A549 (cell line): ENCODE results near the gene BARX2. TPM values are rescaled to one million over a fixed set of nuclear protein-coding genes. Genes with fewer than 3 reads are reported as not detected.

Source experiments
- ATAC-seq, 2 experiments: fragments of 200-7000 bp in 1 of 2; fragments of >200 bp in 1 of 2; cut with Nextera tagmentation in 1 of 2; cut with Tn5 transposase in 1 of 2; 3 replicates each; pipeline versions ENCODE4 v1.8.0 to v1.9.1; 2018 to 2020; ENCODE audit warnings: mild to moderate bottlenecking in 1 of 2, moderate library complexity in 1 of 2
- CTCF ChIA-PET: fragments of 300-600 bp; sonication (Branson Sonifier 250); formaldehyde crosslinking; extraction: SDS; loops from one replicate; lab custom pipeline; 2021; ENCODE audit warnings: antibody characterized with exemption, inconsistent platforms; lab: Yijun Ruan, JAX
- POLR2A ChIA-PET: fragments of 350-600 bp; formaldehyde crosslinking; extraction: SDS; loops from one replicate; lab custom pipeline; 2021; ENCODE audit warnings: antibody characterized with exemption, inconsistent platforms; lab: Yijun Ruan, JAX
- DNase-seq, 2 experiments: peaks; one replicate each; pipeline versions ENCODE4 v3.0.0 to v3.0.0-alpha.2; 2011 to 2016; ENCODE audit warnings: low read depth in 1 of 2, low spot score in 1 of 2
- FAIRE-seq: peaks from 2 replicates; lab custom pipeline; 2011; peaks lifted over from hg19 to GRCh38; lab: Jason Lieb, UNC
- H3K27ac ChIP-seq, 2 experiments: fragments of >200 bp; sonication (Bioruptor Twin); formaldehyde crosslinking; 3 replicates each; pipeline ENCODE4 v1.5.1; 2016 to 2017
- H3K4me1 ChIP-seq: fragments of >200 bp; sonication (Bioruptor Twin); formaldehyde crosslinking; 3 replicates; pipeline ENCODE4 v1.6.1; 2016
- H3K4me2 ChIP-seq: fragments of >200 bp; sonication (Bioruptor Twin); formaldehyde crosslinking; 3 replicates; pipeline ENCODE4 v1.6.1; 2016
- H3K4me3 ChIP-seq: fragments of >200 bp; sonication (Bioruptor Twin); formaldehyde crosslinking; 3 replicates; pipeline ENCODE4 v1.5.1; 2016
- H3K9me3 ChIP-seq: fragments of >200 bp; sonication (Bioruptor Twin); formaldehyde crosslinking; 3 replicates; pipeline ENCODE4 v1.6.1; 2016
- BHLHE40 ChIP-seq: IDR thresholded peaks from 2 replicates; pipeline ENCODE4 v1.6.1; 2012; ENCODE audit warnings: low read depth, low read length, inconsistent platforms
- CEBPB ChIP-seq, 2 experiments: fragments of >200 bp in 1 of 2; sonication (Bioruptor Twin) in 1 of 2; formaldehyde crosslinking in 1 of 2; IDR thresholded peaks; 2 replicates each; pipeline ENCODE4 v1.6.1; 2012 to 2016
- CHD4 ChIP-seq: fragments of 200-600 bp; sonication (generic); IDR thresholded peaks from 2 replicates; pipeline ENCODE4 v1.6.1; 2016; ENCODE audit warnings: antibody characterized with exemption, mild to moderate bottlenecking, borderline replicate concordance
- EHF ChIP-seq: fragments of 250-450 bp; sonication (Bioruptor Pico); IDR thresholded peaks from 2 replicates; pipeline ENCODE4 v1.5.0; 2020; ENCODE audit warnings: mild to moderate bottlenecking
- ESRRA ChIP-seq: fragments of 150-350 bp; IDR thresholded peaks from 2 replicates; pipeline ENCODE4 v1.6.1; 2014; ENCODE audit warnings: mild to moderate bottlenecking, low read length, borderline replicate concordance
- FOXS1 ChIP-seq: fragments of 250-450 bp; sonication (Bioruptor Pico); IDR thresholded peaks from 2 replicates; pipeline ENCODE4 v1.5.0; 2020; ENCODE audit warnings: mild to moderate bottlenecking, moderate library complexity
- GATA3 ChIP-seq: IDR thresholded peaks from 2 replicates; pipeline ENCODE4 v1.6.1; 2012; ENCODE audit warnings: borderline replicate concordance
- HOXA7 ChIP-seq: fragments of 250-450 bp; sonication (Bioruptor Pico); IDR thresholded peaks from 2 replicates; pipeline ENCODE4 v1.5.0; 2020; ENCODE audit warnings: mild to moderate bottlenecking, moderate library complexity
- HOXB13 ChIP-seq: fragments of 250-450 bp; sonication (Bioruptor Pico); IDR thresholded peaks from 2 replicates; pipeline ENCODE4 v1.5.0; 2020; ENCODE audit warnings: low read depth, mild to moderate bottlenecking, moderate library complexity
- JUN ChIP-seq, 2 experiments: fragments of >200 bp; sonication (Bioruptor Twin); formaldehyde crosslinking; IDR thresholded peaks; 2 replicates in 1 of 2; 3 replicates in 1 of 2; pipeline ENCODE4 v1.6.1; 2016 to 2017
- JUNB ChIP-seq: fragments of >200 bp; sonication (Bioruptor Twin); formaldehyde crosslinking; IDR thresholded peaks from 2 replicates; pipeline ENCODE4 v1.6.1; 2016
- MAZ ChIP-seq: fragments of 150-350 bp; IDR thresholded peaks from 2 replicates; pipeline ENCODE4 v1.6.1; 2014; ENCODE audit warnings: antibody characterized with exemption, low read depth, low read length, borderline replicate concordance
- NFE2L2 ChIP-seq: fragments of 150-350 bp; conservative IDR thresholded peaks from 2 replicates; pipeline ENCODE4 v1.6.1; 2014; ENCODE audit warnings: low read length
- NR3C1 ChIP-seq: fragments of >200 bp; sonication (Bioruptor Twin); formaldehyde crosslinking; IDR thresholded peaks from 3 replicates; pipeline ENCODE4 v1.6.1; 2017
- PHF8 ChIP-seq: fragments of 200-600 bp; sonication (generic); IDR thresholded peaks from 2 replicates; pipeline ENCODE4 v1.6.1; 2016; ENCODE audit warnings: low read depth, mild to moderate bottlenecking, antibody characterized with exemption, moderate library complexity, borderline replicate concordance
- POLR2A ChIP-seq: IDR thresholded peaks from 2 replicates; pipeline ENCODE4 v1.6.1; 2012; ENCODE audit warnings: mild to moderate bottlenecking, low read length
- RAD21 ChIP-seq, 2 experiments: fragments of >200 bp in 1 of 2; sonication (Bioruptor Twin) in 1 of 2; formaldehyde crosslinking in 1 of 2; IDR thresholded peaks in 1 of 2; conservative IDR thresholded peaks in 1 of 2; 2 replicates in 1 of 2; 3 replicates in 1 of 2; pipeline ENCODE4 v1.6.1; 2012 to 2018; ENCODE audit warnings: inconsistent platforms in 1 of 2
- RARB ChIP-seq: fragments of 250-450 bp; sonication (Bioruptor Pico); IDR thresholded peaks from 2 replicates; pipeline ENCODE4 v1.8.0; 2021; ENCODE audit warnings: mild to moderate bottlenecking, moderate library complexity
- RFX5 ChIP-seq: fragments of 450-650 bp; IDR thresholded peaks from 2 replicates; pipeline ENCODE4 v1.7.1; 2014; ENCODE audit warnings: antibody characterized with exemption, mild to moderate bottlenecking, moderate library complexity
- SMC3 ChIP-seq: fragments of >200 bp; sonication (Bioruptor Twin); formaldehyde crosslinking; IDR thresholded peaks from 3 replicates; pipeline ENCODE4 v1.6.1; 2018; ENCODE audit warnings: inconsistent platforms
- TP53 ChIP-seq: fragments of 250-450 bp; sonication (Bioruptor Pico); IDR thresholded peaks from 2 replicates; pipeline ENCODE4 v1.5.0; 2021; ENCODE audit warnings: mild to moderate bottlenecking, moderate library complexity
- ZC3H11A ChIP-seq: fragments of 450-650 bp; IDR thresholded peaks from 2 replicates; pipeline ENCODE4 v1.6.1; 2014; ENCODE audit warnings: antibody characterized with exemption, mild to moderate bottlenecking
- WGBS: methylation state at CpG from one replicate; pipeline ENCODE4 v1.1.6; 2017; ENCODE audit errors: missing lambda C conversion rate; 5-methylcytosine and 5-hydroxymethylcytosine counted together
- polyA plus RNA-seq, 4 experiments: library from polyadenylated mRNA; depleted of rRNA in 3 of 4; stranded (reverse); fragments of >200 nt; fragmentation: RNase III in 1 of 4; extraction: RNeasy Plus Mini Kit Qiagen cat#74134 plus additional on column Dnase treatment in 1 of 4; gene quantifications; 2 replicates in 3 of 4; 3 replicates in 1 of 4; pipeline ENCODE4 v1.2.3, GENCODE V29; 2011 to 2017
- TF ChIP-seq, protein P1 (sequence below): fragments of 450-650 bp; IDR thresholded peaks from 2 replicates; pipeline ENCODE4 v1.6.1; 2014; ENCODE audit warnings: antibody characterized with exemption
- TF ChIP-seq, protein P2 (sequence below): IDR thresholded peaks from 2 replicates; pipeline ENCODE4 v1.6.1; 2012
- TF ChIP-seq, protein P3 (sequence below): fragments of 150-350 bp; IDR thresholded peaks from 2 replicates; pipeline ENCODE4 v1.6.1; 2014; ENCODE audit warnings: low read depth, mild to moderate bottlenecking, low read length
- TF ChIP-seq, protein P4 (sequence below): IDR thresholded peaks from 2 replicates; pipeline ENCODE4 v1.6.1; 2012; ENCODE audit warnings: low read depth, borderline replicate concordance
- TF ChIP-seq, protein P5 (sequence below): fragments of >200 bp; sonication (Bioruptor Twin); formaldehyde crosslinking; IDR thresholded peaks from 2 replicates; pipeline ENCODE4 v1.6.1; 2016
- TF ChIP-seq, protein P6 (sequence below): fragments of 250-450 bp; sonication (Bioruptor Pico); IDR thresholded peaks from 2 replicates; pipeline ENCODE4 v1.5.0; 2021; ENCODE audit warnings: mild to moderate bottlenecking, moderate library complexity, borderline replicate concordance
- TF ChIP-seq, protein P7 (sequence below): fragments of >200 bp; sonication (Bioruptor Twin); formaldehyde crosslinking; IDR thresholded peaks from 3 replicates; pipeline ENCODE4 v1.6.1; 2016

The BARX2 gene
- polyA plus RNA-seq, 2 of the 4 experiments (the other 2 are of a cell fraction) = not detected

DNA sequence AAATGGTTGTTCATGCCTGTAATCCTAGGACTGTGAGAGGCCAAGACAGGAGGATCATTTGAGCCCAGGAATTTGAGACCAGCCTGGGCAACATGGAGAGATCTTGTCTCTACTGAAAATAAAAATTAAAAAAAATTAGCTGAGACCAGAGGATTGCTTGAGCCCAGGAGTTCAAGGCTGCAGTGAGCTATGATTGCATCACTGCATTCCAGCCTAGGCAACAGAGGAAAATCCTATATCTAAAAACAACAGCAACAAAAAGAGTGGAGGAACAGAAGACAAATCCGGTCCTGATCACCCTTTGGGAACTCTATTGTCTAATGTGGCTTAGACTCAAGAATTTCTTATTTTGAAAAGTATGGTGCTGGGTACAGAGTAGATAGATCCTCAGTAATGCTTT is 17.3 kb downstream of the BARX2 start:
- FAIRE-seq (no peak), ATAC-seq (no peak), DNase-seq (no peak)
- no peak overlapping the region for H3K27ac ChIP-seq
- no peaks in the 10 kb centered on the region for H3K4me1 ChIP-seq
- POLR2A ChIA-PET = no interaction called here
- WGBS = 17% methylated on average over 1 of the region's 1 CpG
- H3K9me3 ChIP-seq = no peaks in the 10 kb centered on the region
- H3K4me3 ChIP-seq = no peak overlapping the region
- H3K4me2 ChIP-seq = no peak overlapping the region
- TF ChIP-seq JUN (IDR thresholded peaks at IDR 0.05) (no peak), ZC3H11A (no peak), TP53 (no peak), PHF8 (no peak), SMC3 (no peak), MAZ (no peak), POLR2A (no peak), RARB (CRISPR knock-in tag) (no peak), RAD21 (conservative IDR thresholded peaks at IDR 0.05 in 1 of 2, IDR thresholded peaks at IDR 0.05 in 1 of 2) (no peak), EHF (no peak), GATA3 (no peak), ESRRA (no peak)
- TF ChIP-seq, protein P1, sequence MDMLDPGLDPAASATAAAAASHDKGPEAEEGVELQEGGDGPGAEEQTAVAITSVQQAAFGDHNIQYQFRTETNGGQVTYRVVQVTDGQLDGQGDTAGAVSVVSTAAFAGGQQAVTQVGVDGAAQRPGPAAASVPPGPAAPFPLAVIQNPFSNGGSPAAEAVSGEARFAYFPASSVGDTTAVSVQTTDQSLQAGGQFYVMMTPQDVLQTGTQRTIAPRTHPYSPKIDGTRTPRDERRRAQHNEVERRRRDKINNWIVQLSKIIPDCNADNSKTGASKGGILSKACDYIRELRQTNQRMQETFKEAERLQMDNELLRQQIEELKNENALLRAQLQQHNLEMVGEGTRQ = no peak
- TF ChIP-seq, protein P2, sequence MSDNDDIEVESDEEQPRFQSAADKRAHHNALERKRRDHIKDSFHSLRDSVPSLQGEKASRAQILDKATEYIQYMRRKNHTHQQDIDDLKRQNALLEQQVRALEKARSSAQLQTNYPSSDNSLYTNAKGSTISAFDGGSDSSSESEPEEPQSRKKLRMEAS = no peak
- TF ChIP-seq, protein P3, sequence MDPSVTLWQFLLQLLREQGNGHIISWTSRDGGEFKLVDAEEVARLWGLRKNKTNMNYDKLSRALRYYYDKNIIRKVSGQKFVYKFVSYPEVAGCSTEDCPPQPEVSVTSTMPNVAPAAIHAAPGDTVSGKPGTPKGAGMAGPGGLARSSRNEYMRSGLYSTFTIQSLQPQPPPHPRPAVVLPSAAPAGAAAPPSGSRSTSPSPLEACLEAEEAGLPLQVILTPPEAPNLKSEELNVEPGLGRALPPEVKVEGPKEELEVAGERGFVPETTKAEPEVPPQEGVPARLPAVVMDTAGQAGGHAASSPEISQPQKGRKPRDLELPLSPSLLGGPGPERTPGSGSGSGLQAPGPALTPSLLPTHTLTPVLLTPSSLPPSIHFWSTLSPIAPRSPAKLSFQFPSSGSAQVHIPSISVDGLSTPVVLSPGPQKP = no peak
- TF ChIP-seq, protein P4, sequence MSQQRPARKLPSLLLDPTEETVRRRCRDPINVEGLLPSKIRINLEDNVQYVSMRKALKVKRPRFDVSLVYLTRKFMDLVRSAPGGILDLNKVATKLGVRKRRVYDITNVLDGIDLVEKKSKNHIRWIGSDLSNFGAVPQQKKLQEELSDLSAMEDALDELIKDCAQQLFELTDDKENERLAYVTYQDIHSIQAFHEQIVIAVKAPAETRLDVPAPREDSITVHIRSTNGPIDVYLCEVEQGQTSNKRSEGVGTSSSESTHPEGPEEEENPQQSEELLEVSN = no peak
- TF ChIP-seq, protein P5, sequence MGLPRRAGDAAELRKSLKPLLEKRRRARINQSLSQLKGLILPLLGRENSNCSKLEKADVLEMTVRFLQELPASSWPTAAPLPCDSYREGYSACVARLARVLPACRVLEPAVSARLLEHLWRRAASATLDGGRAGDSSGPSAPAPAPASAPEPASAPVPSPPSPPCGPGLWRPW = no peak
- TF ChIP-seq, protein P6, sequence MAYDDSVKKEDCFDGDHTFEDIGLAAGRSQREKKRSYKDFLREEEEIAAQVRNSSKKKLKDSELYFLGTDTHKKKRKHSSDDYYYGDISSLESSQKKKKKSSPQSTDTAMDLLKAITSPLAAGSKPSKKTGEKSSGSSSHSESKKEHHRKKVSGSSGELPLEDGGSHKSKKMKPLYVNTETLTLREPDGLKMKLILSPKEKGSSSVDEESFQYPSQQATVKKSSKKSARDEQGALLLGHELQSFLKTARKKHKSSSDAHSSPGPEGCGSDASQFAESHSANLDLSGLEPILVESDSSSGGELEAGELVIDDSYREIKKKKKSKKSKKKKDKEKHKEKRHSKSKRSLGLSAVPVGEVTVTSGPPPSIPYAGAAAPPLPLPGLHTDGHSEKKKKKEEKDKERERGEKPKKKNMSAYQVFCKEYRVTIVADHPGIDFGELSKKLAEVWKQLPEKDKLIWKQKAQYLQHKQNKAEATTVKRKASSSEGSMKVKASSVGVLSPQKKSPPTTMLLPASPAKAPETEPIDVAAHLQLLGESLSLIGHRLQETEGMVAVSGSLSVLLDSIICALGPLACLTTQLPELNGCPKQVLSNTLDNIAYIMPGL = no peak
- CTCF ChIA-PET = interaction anchor here (1.2 kb wide), 1 partner anchor 10 kb away, joined by 3 read pairs; no protein-coding TSS in a partner anchor

DNA sequence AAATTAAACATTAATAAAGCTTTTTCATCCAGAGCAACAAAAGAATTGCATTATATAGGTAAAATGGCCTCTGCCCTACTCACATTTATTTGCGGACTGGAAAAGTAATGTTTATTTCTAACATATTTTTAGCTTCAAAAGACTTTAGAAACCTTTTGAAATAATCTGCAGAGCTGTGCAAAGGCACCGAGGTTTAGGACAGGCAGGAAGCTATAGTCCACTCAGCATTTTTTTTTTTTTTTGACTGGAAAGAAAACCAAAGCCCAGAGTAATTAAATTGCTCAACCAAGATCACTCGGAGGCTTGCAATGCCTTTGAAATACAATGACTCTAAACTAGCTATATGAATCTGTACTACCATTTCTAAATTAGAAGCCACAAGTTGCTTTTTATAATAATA is 19.1 kb downstream of the BARX2 start:
- Histone ChIP-seq H3K9me3 (no peaks in the 10 kb centered on the region), H3K4me2 (no peak overlapping the region), H3K4me1 (no peaks in the 10 kb centered on the region), H3K27ac (no peak overlapping the region), H3K4me3 (no peak overlapping the region)
- DNase-seq = no peak
- FAIRE-seq = no peak
- no peak for ATAC-seq
- ChIA-PET POLR2A (no interaction called here), CTCF (interaction anchor here (1.0 kb wide), 1 partner anchor 49 kb away, joined by 3 read pairs; no protein-coding TSS in a partner anchor)
- WGBS = 56% methylated on average over 3 of the region's 3 CpGs
- TF ChIP-seq CHD4 (no peak), CEBPB (IDR thresholded peaks at IDR 0.05) (no peak), EHF (no peak), HOXA7 (CRISPR knock-in tag) (no peak), NR3C1 (no peak), JUNB (no peak), BHLHE40 (no peak), RFX5 (no peak), HOXB13 (CRISPR knock-in tag) (no peak), NFE2L2 (no peak), FOXS1 (CRISPR knock-in tag) (no peak)
- TF ChIP-seq, protein P7, sequence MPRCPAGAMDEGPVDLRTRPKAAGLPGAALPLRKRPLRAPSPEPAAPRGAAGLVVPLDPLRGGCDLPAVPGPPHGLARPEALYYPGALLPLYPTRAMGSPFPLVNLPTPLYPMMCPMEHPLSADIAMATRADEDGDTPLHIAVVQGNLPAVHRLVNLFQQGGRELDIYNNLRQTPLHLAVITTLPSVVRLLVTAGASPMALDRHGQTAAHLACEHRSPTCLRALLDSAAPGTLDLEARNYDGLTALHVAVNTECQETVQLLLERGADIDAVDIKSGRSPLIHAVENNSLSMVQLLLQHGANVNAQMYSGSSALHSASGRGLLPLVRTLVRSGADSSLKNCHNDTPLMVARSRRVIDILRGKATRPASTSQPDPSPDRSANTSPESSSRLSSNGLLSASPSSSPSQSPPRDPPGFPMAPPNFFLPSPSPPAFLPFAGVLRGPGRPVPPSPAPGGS = no peak
- TF ChIP-seq, protein P1 = no peak
